Measurements from ENCODE around the gene DRC7. TPM values are rescaled to one million over a fixed set of nuclear protein-coding genes. Genes with fewer than 3 reads are reported as not detected.

The DRC7 gene
- total RNA-seq, 1 experiment from 2014 or later, result not detected

GRCh38 chr16:57770361-57770760 lies 75.8 kb downstream of the DRC7 start:
- H3K27me3 Mint-ChIP-seq (ENCODE audit: low read depth), result peaks cover 3% of the 10 kb centered on the region; the same call in 1 of the 2 replicates
- H3K4me1 Mint-ChIP-seq, result peaks cover 19% of the 10 kb centered on the region
- TF ChIP-seq HMGA2 (CRISPR knock-in tag; IDR thresholded peaks at IDR 0.05) (no peak), IRF1 (CRISPR knock-in tag; IDR thresholded peaks at IDR 0.05) (no peak), NFE2L1 (CRISPR knock-in tag; IDR thresholded peaks at IDR 0.05) (no peak), SOX15 (CRISPR knock-in tag; IDR thresholded peaks at IDR 0.05) (no peak), MYBL2 (CRISPR knock-in tag; IDR thresholded peaks at IDR 0.05) (no peak), SMAD4 (CRISPR knock-in tag; IDR thresholded peaks at IDR 0.05) (no peak), ZNF425 (CRISPR knock-in tag; conservative IDR thresholded peaks at IDR 0.05) (no peak), JAZF1 (CRISPR knock-in tag; IDR thresholded peaks at IDR 0.05) (no peak), GRHL2 (CRISPR knock-in tag; IDR thresholded peaks at IDR 0.05; ENCODE audit: insufficient replicate concordance, severe bottlenecking) (no peak), ATF6 (CRISPR knock-in tag; IDR thresholded peaks at IDR 0.05) (no peak), E2F1 (CRISPR knock-in tag; IDR thresholded peaks at IDR 0.05) (no peak), TP53 (CRISPR knock-in tag; IDR thresholded peaks at IDR 0.05) (no peak), ZNF317 (CRISPR knock-in tag; IDR thresholded peaks at IDR 0.05; ENCODE audit: borderline replicate concordance, low read depth) (no peak), CBFB (CRISPR knock-in tag; IDR thresholded peaks at IDR 0.05; ENCODE audit: low read depth) (no peak), ZNF281 (CRISPR knock-in tag; IDR thresholded peaks at IDR 0.05) (no peak), USF1 (CRISPR knock-in tag; IDR thresholded peaks at IDR 0.05) (no peak), ZNF512 (CRISPR knock-in tag; IDR thresholded peaks at IDR 0.05; ENCODE audit: borderline replicate concordance) (no peak), ZNF232 (CRISPR knock-in tag; IDR thresholded peaks at IDR 0.05) (no peak), ATF1 (CRISPR knock-in tag; IDR thresholded peaks at IDR 0.05) (no peak), FOXK1 (CRISPR knock-in tag; IDR thresholded peaks at IDR 0.05) (no peak)
- no peaks in the 10 kb centered on the region for H3K9me3 Mint-ChIP-seq
- no peak overlapping the region for H3K4me3 Mint-ChIP-seq
- POLR2A ChIA-PET, result no interaction called here
- DNase-seq (ENCODE audit: low spot score) (no peak), ATAC-seq (no peak)
- no peak overlapping the region for H3K27ac Mint-ChIP-seq
- CTCF ChIA-PET, result interaction anchor here (1.2 kb wide), 1 partner anchor 35 kb away, joined by 3 read pairs; the partner anchor contains the start of gene KATNB1
- peaks cover 4% of the 10 kb centered on the region; the same call in 1 of the 2 replicates for H3K36me3 Mint-ChIP-seq

Measured in WTC11 (cell line).